Lower lobe of right lung (tissue), 2 donors: ENCODE results near the gene RNASE11. TPM values are rescaled to one million over a fixed set of nuclear protein-coding genes. Genes with fewer than 3 reads are reported as not detected.
A peak's percentile ranks its signal among the peaks of the same experiment; 100 is the strongest.
"Not testable (repeated sequence)": the region's sequence is repeated elsewhere in the genome, so short reads cannot be mapped to it uniquely, and the experiment has no call there.

Experiments used
- ATAC-seq, 2 donors: fragments of 200-7000 bp; cut with Tn5 transposase; one replicate each; pipeline ENCODE4 v1.9.1; 2020 to 2022; ENCODE audit warnings: mild to moderate bottlenecking in 2 of 2, moderate library complexity in 2 of 2
- DNase-seq: peaks from one replicate; pipeline ENCODE4 v3.0.0-alpha.2; 2020
- H3K27ac ChIP-seq: fragments of 200-600 bp; one replicate; pipeline ENCODE4 v1.8.0; 2022
- H3K27me3 ChIP-seq: fragments of 200-600 bp; one replicate; pipeline ENCODE4 v1.8.0; 2022; ENCODE audit warnings: low read depth
- H3K36me3 ChIP-seq: fragments of 200-600 bp; one replicate; pipeline ENCODE4 v1.8.0; 2022; ENCODE audit warnings: mild to moderate bottlenecking
- H3K4me1 ChIP-seq: fragments of 200-600 bp; one replicate; pipeline ENCODE4 v1.8.0; 2022
- H3K4me3 ChIP-seq: fragments of 200-600 bp; one replicate; pipeline ENCODE4 v1.8.0; 2022; ENCODE audit warnings: mild to moderate bottlenecking
- H3K9me3 ChIP-seq: fragments of 200-600 bp; one replicate; pipeline ENCODE4 v1.8.0; 2022
- intact Hi-C: fragments of 100-400 bp; cut with DNase I; formaldehyde crosslinking; loops from one replicate; pipeline ENCODE4 v1.11.0; 2022
- total RNA-seq: library from RNA; stranded (reverse); fragmentation: NEBNext Ultra II Directional; extraction: Animal tissue kit (Norgen Biotek cat#: 25700); gene quantifications from one replicate; pipeline ENCODE4 v1.2.1, GENCODE V29; 2021
- TF ChIP-seq, protein P1 (sequence below): fragments of 200-600 bp; IDR thresholded peaks from one replicate; pipeline ENCODE4 v1.8.0; 2022; ENCODE audit warnings: antibody characterized with exemption, mild to moderate bottlenecking
- donor health status: DM: no; HTN: yes; CAD: no; lungs with severe emphysema.

RNASE11 gene
- total RNA-seq, 1 donor from 2014 or later: not detected

DNA sequence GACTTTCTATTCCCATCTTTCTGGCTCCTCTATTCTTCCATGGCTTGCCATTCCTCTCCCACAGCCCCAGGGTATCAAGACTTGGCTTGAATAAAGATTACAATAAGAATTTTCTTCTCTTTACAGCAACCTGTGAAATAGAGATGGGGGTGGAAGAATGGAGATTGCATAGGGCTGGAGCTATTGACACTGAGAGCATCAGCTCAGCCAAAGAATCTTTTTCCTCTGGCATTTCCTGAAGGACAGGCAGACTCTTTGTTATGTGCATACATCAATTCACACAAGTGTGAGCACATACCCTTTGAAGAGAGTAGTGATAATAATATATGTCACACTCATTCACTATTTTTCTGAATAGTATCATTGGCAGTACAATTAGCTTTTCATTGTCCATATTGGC, 4.7 kb downstream of the RNASE11 start:
- no peaks in the 10 kb centered on the region for H3K36me3 ChIP-seq
- peaks cover 3% of the 10 kb centered on the region for H3K27me3 ChIP-seq
- no peak for DNase-seq
- H3K4me3 ChIP-seq: no peak overlapping the region
- H3K4me1 ChIP-seq: no peaks in the 10 kb centered on the region
- TF ChIP-seq, protein P1, sequence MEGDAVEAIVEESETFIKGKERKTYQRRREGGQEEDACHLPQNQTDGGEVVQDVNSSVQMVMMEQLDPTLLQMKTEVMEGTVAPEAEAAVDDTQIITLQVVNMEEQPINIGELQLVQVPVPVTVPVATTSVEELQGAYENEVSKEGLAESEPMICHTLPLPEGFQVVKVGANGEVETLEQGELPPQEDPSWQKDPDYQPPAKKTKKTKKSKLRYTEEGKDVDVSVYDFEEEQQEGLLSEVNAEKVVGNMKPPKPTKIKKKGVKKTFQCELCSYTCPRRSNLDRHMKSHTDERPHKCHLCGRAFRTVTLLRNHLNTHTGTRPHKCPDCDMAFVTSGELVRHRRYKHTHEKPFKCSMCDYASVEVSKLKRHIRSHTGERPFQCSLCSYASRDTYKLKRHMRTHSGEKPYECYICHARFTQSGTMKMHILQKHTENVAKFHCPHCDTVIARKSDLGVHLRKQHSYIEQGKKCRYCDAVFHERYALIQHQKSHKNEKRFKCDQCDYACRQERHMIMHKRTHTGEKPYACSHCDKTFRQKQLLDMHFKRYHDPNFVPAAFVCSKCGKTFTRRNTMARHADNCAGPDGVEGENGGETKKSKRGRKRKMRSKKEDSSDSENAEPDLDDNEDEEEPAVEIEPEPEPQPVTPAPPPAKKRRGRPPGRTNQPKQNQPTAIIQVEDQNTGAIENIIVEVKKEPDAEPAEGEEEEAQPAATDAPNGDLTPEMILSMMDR: no peak
- H3K27ac ChIP-seq: no peak overlapping the region
- H3K9me3 ChIP-seq: no peaks in the 10 kb centered on the region
- ATAC-seq: no peak
- intact Hi-C loops: no loop called here

GRCh38 chr14:20580242-20580641, 7.6 kb downstream of the RNASE11 start:
- Histone ChIP-seq H3K27me3 (no peaks in the 10 kb centered on the region), H3K27ac (no peak overlapping the region), H3K4me3 (no peak overlapping the region), H3K4me1 (no peaks in the 10 kb centered on the region), H3K9me3 (no peaks in the 10 kb centered on the region), H3K36me3 (no peaks in the 10 kb centered on the region)
- TF ChIP-seq, protein P1: no peak
- ATAC-seq (no peak), DNase-seq (no peak)
- intact Hi-C loops: no loop called here

GRCh38 chr14:20578784-20579502, 8.9 kb downstream of the RNASE11 start:
- Histone ChIP-seq H3K9me3 (no peaks in the 10 kb centered on the region), H3K4me3 (no peak overlapping the region), H3K4me1 (no peaks in the 10 kb centered on the region), H3K36me3 (no peaks in the 10 kb centered on the region), H3K27ac (no peak overlapping the region), H3K27me3 (no peaks in the 10 kb centered on the region)
- intact Hi-C loops: no loop called here
- DNase-seq: no peak
- TF ChIP-seq, protein P1: no peak
- ATAC-seq: peak in 1 of 2 donors; percentile 59

GRCh38 chr14:20578325-20578724, 9.5 kb downstream of the RNASE11 start:
- TF ChIP-seq, protein P1: no peak
- Histone ChIP-seq H3K4me1 (no peaks in the 10 kb centered on the region), H3K4me3 (no peak overlapping the region), H3K36me3 (no peaks in the 10 kb centered on the region), H3K27me3 (no peaks in the 10 kb centered on the region), H3K27ac (no peak overlapping the region), H3K9me3 (no peaks in the 10 kb centered on the region)
- no peak for DNase-seq
- ATAC-seq: no peak
- intact Hi-C loops: no loop called here

DNA sequence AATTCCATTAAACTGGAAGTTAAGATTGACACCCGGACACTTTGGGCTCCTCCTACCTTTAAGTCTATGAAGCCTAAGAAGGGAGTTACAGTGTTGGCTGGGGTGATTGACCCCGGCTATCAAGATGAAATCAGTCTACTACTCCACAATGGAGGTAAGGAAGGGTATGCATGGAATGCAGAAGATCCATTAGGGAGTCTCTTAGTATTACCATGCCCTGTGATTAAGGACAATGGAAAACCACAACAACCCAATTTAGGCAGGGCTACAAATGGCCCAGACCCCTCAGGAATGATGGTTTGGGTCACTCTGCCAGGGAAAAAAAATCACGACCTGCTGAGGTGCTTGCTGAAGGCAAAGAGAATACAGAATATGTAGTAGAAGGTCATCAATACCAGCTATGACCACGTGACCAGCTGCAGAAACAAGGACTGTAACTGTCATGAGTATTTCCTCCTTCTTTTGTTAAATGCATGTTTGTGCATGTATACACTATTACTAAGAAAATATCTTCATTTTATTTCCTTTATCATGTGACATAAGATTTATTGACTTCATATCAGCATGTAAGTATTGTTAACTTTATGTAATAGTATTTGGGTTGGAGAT, 15.3 kb downstream of the RNASE11 start:
- DNase-seq, intact Hi-C loops, H3K27me3 ChIP-seq, H3K4me1 ChIP-seq, ATAC-seq, H3K27ac ChIP-seq, H3K4me3 ChIP-seq, H3K36me3 ChIP-seq: not testable (repeated sequence)
- H3K9me3 ChIP-seq: peaks cover 18% of the 10 kb centered on the region

DNA sequence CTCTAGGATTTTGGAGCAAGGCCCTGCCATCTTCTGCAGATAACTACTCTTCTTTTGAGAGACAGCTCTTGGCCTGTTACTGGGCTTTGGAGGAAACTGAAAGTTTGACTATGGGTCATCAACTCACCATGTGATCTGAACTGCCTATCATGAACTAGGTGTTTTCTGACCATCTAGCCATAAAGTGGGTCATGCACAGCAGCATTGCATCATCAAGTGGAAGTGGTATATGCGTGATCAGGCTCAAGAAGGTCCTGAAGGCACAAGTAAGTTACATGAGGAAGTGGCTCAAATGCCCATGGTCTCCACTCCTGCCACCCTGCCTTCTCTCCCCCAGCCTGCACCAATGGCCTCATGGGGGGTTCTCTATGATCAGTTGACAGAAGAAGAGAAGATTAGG, 17.1 kb downstream of the RNASE11 start:
- intact Hi-C loops, H3K27ac ChIP-seq, H3K4me1 ChIP-seq, H3K36me3 ChIP-seq, H3K4me3 ChIP-seq, H3K27me3 ChIP-seq, DNase-seq, ATAC-seq: not testable (repeated sequence)
- H3K9me3 ChIP-seq: peaks cover 18% of the 10 kb centered on the region

DNA sequence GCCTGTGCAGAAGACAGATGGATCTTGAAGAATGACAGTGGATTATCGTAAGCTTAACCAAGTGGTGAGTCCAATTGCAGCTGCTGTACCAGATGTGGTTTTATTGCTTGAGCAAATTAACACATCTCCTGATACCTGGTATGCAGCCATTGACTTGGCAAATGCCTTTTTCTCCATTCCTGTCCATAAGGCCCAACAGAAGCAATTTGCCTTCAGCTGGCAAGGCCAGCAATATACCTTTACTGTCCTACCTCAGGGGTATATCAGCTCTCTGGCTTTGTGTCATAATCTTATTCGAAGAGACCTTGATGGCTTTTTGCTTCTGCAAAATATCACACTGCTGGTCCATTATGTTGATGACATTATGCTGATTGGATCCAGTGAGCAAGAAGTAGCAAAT, 17.9 kb downstream of the RNASE11 start:
- DNase-seq, H3K27me3 ChIP-seq, H3K4me3 ChIP-seq, H3K36me3 ChIP-seq, H3K4me1 ChIP-seq, H3K27ac ChIP-seq, intact Hi-C loops, ATAC-seq: not testable (repeated sequence)
- H3K9me3 ChIP-seq: peaks cover 18% of the 10 kb centered on the region
